ENCODE measurements around the gene MARCHF6.
"Not testable (repeated sequence)": the region's sequence is repeated elsewhere in the genome, so short reads cannot be mapped to it uniquely, and the experiment has no call there.

The MARCHF6 gene

GRCh38 chr5:10353241-10354047 lies at the start of gene MARCHF6:
MARCHF6 (plus strand) TSS chr5:10353695; CDS start chr5:10353899, 204 bp downstream.
- peak; percentile 95 for DNase-seq

GRCh38 chr5:10303699-10304170 lies 49.8 kb upstream of the MARCHF6 start:
- DNase-seq, result no peak

GRCh38 chr5:10304932-10305331 lies 48.6 kb upstream of the MARCHF6 start:
- no peak for DNase-seq

GRCh38 chr5:10306114-10306513 lies 47.4 kb upstream of the MARCHF6 start:
- DNase-seq, result no peak

- DNase-seq, result no peak
These were observed 46.7 kb upstream of the MARCHF6 start for GRCh38 chr5:10306806-10307205.

GRCh38 chr5:10307206-10308148 lies 46.0 kb upstream of the MARCHF6 start, which contains the start of gene CMBL:
CMBL (minus strand) TSS chr5:10307902; CDS start chr5:10290762, 17,140 bp downstream.
- no peak for DNase-seq

- no peak for DNase-seq
These were observed 44.7 kb upstream of the MARCHF6 start for GRCh38 chr5:10308844-10309243.

- DNase-seq, result no peak
These were observed 43.3 kb upstream of the MARCHF6 start for GRCh38 chr5:10310066-10310779.

- not testable (repeated sequence) for DNase-seq
These were observed 42.5 kb upstream of the MARCHF6 start for GRCh38 chr5:10310835-10311570.

GRCh38 chr5:10311595-10312425 lies 41.7 kb upstream of the MARCHF6 start:
- no peak for DNase-seq

- DNase-seq, result no peak
These were observed 38.3 kb upstream of the MARCHF6 start for GRCh38 chr5:10315201-10315600.

GRCh38 chr5:10315824-10316509 lies 37.5 kb upstream of the MARCHF6 start:
- no peak for DNase-seq

GRCh38 chr5:10317825-10318682 lies 35.4 kb upstream of the MARCHF6 start:
- DNase-seq, result no peak

- no peak for DNase-seq
These were observed 34.2 kb upstream of the MARCHF6 start for GRCh38 chr5:10319202-10319851.

GRCh38 chr5:10320793-10321192 lies 32.7 kb upstream of the MARCHF6 start:
- no peak for DNase-seq

GRCh38 chr5:10321882-10322281 lies 31.6 kb upstream of the MARCHF6 start:
- DNase-seq, result no peak

GRCh38 chr5:10323588-10324488 lies 29.7 kb upstream of the MARCHF6 start:
- no peak for DNase-seq

Data from activated T-cell treated with anti-CD3 and anti-CD28 coated beads for 4 hours (primary cell).